HEK293T (cell line): ENCODE data around the gene AASDHPPT.

Experiments used
- CTCF ChIA-PET: fragments of 350-600 bp; formaldehyde crosslinking; extraction: SDS; loops from one replicate; lab custom pipeline; 2021; ENCODE audit warnings: antibody characterized with exemption, inconsistent platforms; lab: Yijun Ruan, JAX
- POLR2A ChIA-PET: fragments of 350-600 bp; formaldehyde crosslinking; extraction: SDS; loops from one replicate; lab custom pipeline; 2020; ENCODE audit warnings: antibody characterized with exemption, inconsistent platforms; lab: Yijun Ruan, JAX
- DNase-seq: peaks from one replicate; pipeline ENCODE4 v3.0.0; 2012; ENCODE audit warnings: mixed read lengths; ENCODE audit errors: extremely low spot score
- ARNT ChIP-seq: fragments of 450-650 bp; IDR thresholded peaks from 2 replicates; pipeline ENCODE4 v1.6.1; 2017; ENCODE audit warnings: mild to moderate bottlenecking
- BHLHE40 ChIP-seq: fragments of 450-650 bp; IDR thresholded peaks from 2 replicates; pipeline ENCODE4 v1.6.1; 2016; ENCODE audit warnings: mild to moderate bottlenecking, moderate library complexity, borderline replicate concordance
- CTBP1 ChIP-seq: fragments of 450-650 bp; IDR thresholded peaks from 2 replicates; pipeline ENCODE4 v1.6.1; 2016; ENCODE audit warnings: borderline replicate concordance
- ELF4 ChIP-seq: fragments of 450-650 bp; IDR thresholded peaks from 2 replicates; pipeline ENCODE4 v1.6.1; 2017; ENCODE audit warnings: antibody characterized with exemption
- FOXA1 ChIP-seq: fragments of 450-650 bp; IDR thresholded peaks from 2 replicates; pipeline ENCODE4 v1.6.1; 2016; ENCODE audit warnings: mild to moderate bottlenecking
- FOXK2 ChIP-seq: fragments of 450-650 bp; IDR thresholded peaks from 2 replicates; pipeline ENCODE4 v1.6.1; 2016; ENCODE audit warnings: mild to moderate bottlenecking
- FOXM1 ChIP-seq: fragments of 450-650 bp; IDR thresholded peaks from 2 replicates; pipeline ENCODE4 v1.6.1; 2017; ENCODE audit warnings: mild to moderate bottlenecking, borderline replicate concordance
- HDGF ChIP-seq: fragments of 450-650 bp; IDR thresholded peaks from 2 replicates; pipeline ENCODE4 v1.6.1; 2017; ENCODE audit warnings: antibody characterized with exemption, borderline replicate concordance
- L3MBTL2 ChIP-seq: fragments of 450-650 bp; conservative IDR thresholded peaks from 2 replicates; pipeline ENCODE4 v1.6.1; 2016; ENCODE audit warnings: mild to moderate bottlenecking
- LEF1 ChIP-seq: fragments of 450-650 bp; IDR thresholded peaks from 2 replicates; pipeline ENCODE4 v1.6.1; 2017; ENCODE audit warnings: mild to moderate bottlenecking, borderline replicate concordance
- NFRKB ChIP-seq: fragments of 450-650 bp; IDR thresholded peaks from 2 replicates; pipeline ENCODE4 v1.6.1; 2016; ENCODE audit warnings: mild to moderate bottlenecking, moderate library complexity
- SP1 ChIP-seq: fragments of 450-650 bp; IDR thresholded peaks from 2 replicates; pipeline ENCODE4 v1.6.1; 2017
- SUZ12 ChIP-seq: fragments of 450-650 bp; IDR thresholded peaks from 2 replicates; pipeline ENCODE4 v1.6.1; 2016; ENCODE audit warnings: mild to moderate bottlenecking
- TARDBP ChIP-seq: fragments of 450-650 bp; IDR thresholded peaks from 2 replicates; pipeline ENCODE4 v1.6.1; 2016
- ZNF384 ChIP-seq: fragments of 450-650 bp; IDR thresholded peaks from 2 replicates; pipeline ENCODE4 v1.6.1; 2016
- TF ChIP-seq, protein P1 (sequence below): fragments of 450-650 bp; IDR thresholded peaks from 2 replicates; pipeline ENCODE4 v1.6.1; 2016

AASDHPPT gene

GRCh38 chr11:106076171-106076918 is 1.1 kb upstream of the AASDHPPT start:
- TF ChIP-seq, protein P1, sequence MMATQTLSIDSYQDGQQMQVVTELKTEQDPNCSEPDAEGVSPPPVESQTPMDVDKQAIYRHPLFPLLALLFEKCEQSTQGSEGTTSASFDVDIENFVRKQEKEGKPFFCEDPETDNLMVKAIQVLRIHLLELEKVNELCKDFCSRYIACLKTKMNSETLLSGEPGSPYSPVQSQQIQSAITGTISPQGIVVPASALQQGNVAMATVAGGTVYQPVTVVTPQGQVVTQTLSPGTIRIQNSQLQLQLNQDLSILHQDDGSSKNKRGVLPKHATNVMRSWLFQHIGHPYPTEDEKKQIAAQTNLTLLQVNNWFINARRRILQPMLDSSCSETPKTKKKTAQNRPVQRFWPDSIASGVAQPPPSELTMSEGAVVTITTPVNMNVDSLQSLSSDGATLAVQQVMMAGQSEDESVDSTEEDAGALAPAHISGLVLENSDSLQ: peak; percentile 50; the same call in 1 of the 2 replicates
- no peak for TF ChIP-seq ELF4
- ChIA-PET POLR2A (interaction anchor here (1.2 kb wide), 1 partner anchor 11 kb away, joined by 7 read pairs; no protein-coding TSS in a partner anchor), CTCF (interaction anchor here (1.2 kb wide), 1 partner anchor 11 kb away, joined by 5 read pairs; no protein-coding TSS in a partner anchor)
- peak; percentile 7 for DNase-seq

GRCh38 chr11:106076919-106077608 is 398 bp upstream of the AASDHPPT start, which contains the start of gene KBTBD3:
Gene KBTBD3, minus strand, starts transcription at chr11:106077347. Its CDS starts 18,250 bp downstream, at chr11:106059097.
- CTCF ChIA-PET: interaction anchor here (1.2 kb wide), 1 partner anchor 10 kb away, joined by 5 read pairs; no protein-coding TSS in a partner anchor
- TF ChIP-seq FOXM1: no peak
- TF ChIP-seq L3MBTL2: no peak
- TF ChIP-seq, protein P1: peak; percentile 99
- TF ChIP-seq ELF4: no peak
- 0 out of 2 replicates have a peak, but pooled peaks have one; percentile 7 for TF ChIP-seq CTBP1
- TF ChIP-seq FOXA1: no peak
- TF ChIP-seq ZNF384: no peak
- no peak for TF ChIP-seq SP1
- no peak for TF ChIP-seq LEF1
- no peak for TF ChIP-seq SUZ12
- TF ChIP-seq FOXK2: no peak
- no peak for TF ChIP-seq BHLHE40
- no peak for TF ChIP-seq NFRKB
- DNase-seq: peak; percentile 91
- POLR2A ChIA-PET: interaction anchor here (0.8 to 1.2 kb wide), 3 partner anchors 10 to 144 kb away, joined by 3 to 7 read pairs (median 3); no protein-coding TSS in a partner anchor

DNA sequence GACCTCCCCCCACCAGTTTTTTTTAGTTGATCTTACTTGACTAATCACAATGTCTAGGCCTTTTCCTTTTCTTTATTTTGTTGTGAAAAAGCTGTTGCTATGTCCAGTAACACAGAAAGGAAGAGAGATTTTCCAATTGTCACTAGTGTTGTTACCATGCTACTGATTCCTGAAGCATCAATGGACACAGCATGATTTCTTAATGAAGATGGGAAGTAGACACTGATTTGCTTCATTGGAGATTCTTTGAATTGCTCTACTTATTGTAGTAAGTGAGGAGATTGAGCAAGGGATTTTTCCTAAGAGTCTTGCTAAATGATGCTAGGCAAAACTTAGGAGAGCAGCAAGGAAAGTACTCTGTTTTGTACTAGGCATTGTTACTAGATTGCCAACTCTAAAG is 4.6 kb downstream of the AASDHPPT start:
- ChIA-PET CTCF (no interaction called here), POLR2A (no interaction called here)
- DNase-seq: no peak
- TF ChIP-seq, protein P1: no peak
- no peak for TF ChIP-seq BHLHE40
- no peak for TF ChIP-seq FOXM1
- TF ChIP-seq L3MBTL2: no peak
- no peak for TF ChIP-seq LEF1
- no peak for TF ChIP-seq ZNF384
- TF ChIP-seq SUZ12: no peak
- no peak for TF ChIP-seq ELF4
- no peak for TF ChIP-seq SP1
- TF ChIP-seq ARNT: no peak
- no peak for TF ChIP-seq CTBP1
- no peak for TF ChIP-seq FOXK2
- no peak for TF ChIP-seq HDGF
- no peak for TF ChIP-seq FOXA1
- no peak for TF ChIP-seq TARDBP
- TF ChIP-seq NFRKB: no peak

- TF ChIP-seq FOXK2: no peak
- no peak for TF ChIP-seq CTBP1
- TF ChIP-seq, protein P1: no peak
- TF ChIP-seq NFRKB: no peak
- no peak for TF ChIP-seq SP1
- TF ChIP-seq HDGF: no peak
- TF ChIP-seq TARDBP: no peak
- ChIA-PET CTCF (interaction anchor here (0.6 kb wide), 2 partner anchors 233 to 1367 kb away, joined by 3 to 4 read pairs; no protein-coding TSS in a partner anchor), POLR2A (no interaction called here)
- DNase-seq: no peak
Measured at GRCh38 chr11:106086135-106086534, 8.7 kb downstream of the AASDHPPT start.

DNA sequence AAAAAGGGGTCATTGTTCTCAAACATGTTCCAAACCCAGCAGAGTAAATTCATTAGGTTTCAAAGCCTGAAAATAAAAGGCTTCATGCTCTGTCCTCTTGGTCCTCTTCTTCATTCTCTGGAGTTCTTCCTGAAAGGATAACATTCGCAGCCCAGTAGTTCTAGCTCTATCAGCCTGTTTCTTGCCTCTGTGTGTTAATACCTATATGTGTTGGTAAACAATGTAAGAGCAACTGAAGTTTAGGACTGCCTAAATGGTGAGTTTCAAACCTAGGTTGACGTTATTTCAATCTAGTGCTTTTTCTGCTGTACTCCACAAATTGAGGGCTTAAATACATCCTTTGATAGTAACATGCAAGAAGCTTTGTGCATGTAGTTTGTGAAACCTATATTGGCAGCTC is 9.4 kb downstream of the AASDHPPT start:
- no peak for DNase-seq
- ChIA-PET CTCF (interaction anchor here (0.6 to 1.6 kb wide), 4 partner anchors 10 to 1710 kb away, joined by 4 to 5 read pairs (median 4); partner anchors contain the start of genes AASDHPPT and KBTBD3), POLR2A (interaction anchor here (1.1 kb wide), 1 partner anchor 10 kb away, joined by 7 read pairs; the partner anchor contains the start of genes AASDHPPT and KBTBD3)
- TF ChIP-seq SUZ12: no peak
- TF ChIP-seq LEF1: no peak
- no peak for TF ChIP-seq ZNF384
- no peak for TF ChIP-seq TARDBP
- no peak for TF ChIP-seq ELF4
- no peak for TF ChIP-seq BHLHE40
